ENCODE results near the gene SGCD. TPM values are rescaled to one million over a fixed set of nuclear protein-coding genes. Genes with fewer than 3 reads are reported as not detected.

SGCD gene
- total and polyA plus RNA-seq, 8 donors = 10.4 to 15.8 (median 12.5) TPM

GRCh38 chr5:156667616-156668015 lies 340.7 kb downstream of the SGCD start:
- H3K36me3 ChIP-seq = no peaks in the 10 kb centered on the region
- no peak overlapping the region for H3K4me3 ChIP-seq
- no peaks in the 10 kb centered on the region for H3K27me3 ChIP-seq
- intact Hi-C loops (cut with DNase I) = no loop called here
- TF ChIP-seq CTCF (IDR thresholded peaks at IDR 0.05) = no peak
- ATAC-seq (no peak), DNase-seq (peak in 2 of 4 donors; percentile 67 to 69)
- no peaks in the 10 kb centered on the region for H3K9me3 ChIP-seq
- H3K4me1 ChIP-seq = no peaks in the 10 kb centered on the region
- no peak overlapping the region for H3K27ac ChIP-seq

DNA sequence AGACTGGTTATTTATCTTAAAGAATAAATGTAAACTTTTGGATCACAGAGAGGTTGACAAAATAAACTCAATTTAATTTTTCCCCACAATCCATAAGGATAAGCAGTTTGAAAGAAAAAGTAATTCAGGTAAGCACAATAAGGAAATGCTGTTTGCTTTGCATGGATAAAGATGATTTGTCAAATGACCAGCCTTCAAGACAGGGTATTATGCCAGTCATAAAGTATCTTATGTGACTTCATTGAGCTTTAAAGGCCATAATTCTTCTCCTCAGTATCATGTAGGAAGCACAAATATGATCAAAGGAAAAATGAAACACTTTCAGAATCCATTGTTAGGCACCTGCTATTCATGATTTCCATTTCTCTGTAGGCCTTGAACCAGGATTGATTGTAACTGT lies 342.5 kb downstream of the SGCD start:
- no peak for TF ChIP-seq CTCF (IDR thresholded peaks at IDR 0.05)

GRCh38 chr5:156670615-156671014 lies 343.7 kb downstream of the SGCD start:
- TF ChIP-seq CTCF (IDR thresholded peaks at IDR 0.05) = no peak
- DNase-seq = no peak
- no peak for ATAC-seq
- Histone ChIP-seq H3K27ac (no peak overlapping the region), H3K27me3 (no peaks in the 10 kb centered on the region), H3K36me3 (no peaks in the 10 kb centered on the region), H3K9me3 (no peaks in the 10 kb centered on the region), H3K4me3 (no peak overlapping the region), H3K4me1 (no peaks in the 10 kb centered on the region)
- intact Hi-C loops (cut with DNase I) = no loop called here

More for the DNA sequence above, 342.5 kb downstream of the SGCD start:
- H3K4me1 ChIP-seq = no peaks in the 10 kb centered on the region
- H3K4me3 ChIP-seq = no peak overlapping the region
- H3K9me3 ChIP-seq = no peaks in the 10 kb centered on the region
- H3K27me3 ChIP-seq = no peaks in the 10 kb centered on the region
- intact Hi-C loops (cut with DNase I) = no loop called here
- ATAC-seq = no peak
- DNase-seq = no peak
- H3K27ac ChIP-seq = no peak overlapping the region
- H3K36me3 ChIP-seq = no peaks in the 10 kb centered on the region

- no peaks in the 10 kb centered on the region for H3K9me3 ChIP-seq
- no peak for ATAC-seq
- H3K27ac ChIP-seq = no peak overlapping the region
- no peak for TF ChIP-seq CTCF (IDR thresholded peaks at IDR 0.05)
- intact Hi-C loops (cut with DNase I) = no loop called here
- H3K4me3 ChIP-seq = no peak overlapping the region
- DNase-seq = no peak
- no peaks in the 10 kb centered on the region for H3K27me3 ChIP-seq
- H3K36me3 ChIP-seq = no peaks in the 10 kb centered on the region
- no peaks in the 10 kb centered on the region for H3K4me1 ChIP-seq
Observed at GRCh38 chr5:156675395-156675794, 348.4 kb downstream of the SGCD start.

- Histone ChIP-seq H3K27me3 (no peaks in the 10 kb centered on the region), H3K36me3 (no peaks in the 10 kb centered on the region), H3K4me1 (no peaks in the 10 kb centered on the region), H3K4me3 (no peak overlapping the region), H3K27ac (no peak overlapping the region), H3K9me3 (no peaks in the 10 kb centered on the region)
- intact Hi-C loops (cut with DNase I) = no loop called here
- no peak for TF ChIP-seq CTCF (IDR thresholded peaks at IDR 0.05)
- DNase-seq (no peak), ATAC-seq (no peak)
Observed at GRCh38 chr5:156677963-156678362, 351.0 kb downstream of the SGCD start.
